GM18498 (cell line): ENCODE measurements around the gene ATXN2.

Source experiments
- ATAC-seq: cut with Tn5 transposase; IDR thresholded peaks from one replicate; pipeline ENCODE4 v1.9.1; 2021; ENCODE audit warnings: mild to moderate bottlenecking, moderate library complexity; ENCODE audit not compliant: unreplicated experiment

Gene ATXN2

GRCh38 chr12:111424189-111424792 is 174.8 kb downstream of the ATXN2 start:
- ATAC-seq, result no peak

- no peak for ATAC-seq
Measured at GRCh38 chr12:111420494-111420893, 178.6 kb downstream of the ATXN2 start.

- ATAC-seq, result no peak
Measured at GRCh38 chr12:111419784-111420183, 179.3 kb downstream of the ATXN2 start.

DNA sequence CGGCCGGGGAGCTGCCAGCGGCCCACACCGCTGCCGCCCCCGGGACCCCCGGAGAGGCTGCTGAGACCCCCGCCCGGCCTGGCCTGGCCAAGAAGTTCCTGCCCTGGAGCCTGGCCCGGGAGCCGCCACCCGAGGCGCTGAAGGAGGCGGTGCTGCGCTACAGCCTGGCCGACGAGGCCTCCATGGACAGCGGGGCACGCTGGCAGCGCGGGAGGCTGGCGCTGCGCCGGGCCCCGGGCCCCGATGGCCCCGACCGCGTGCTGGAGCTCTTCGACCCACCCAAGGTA is 180.6 kb downstream of the ATXN2 start:
- no peak for ATAC-seq

GRCh38 chr12:111417784-111418593 is 181.1 kb downstream of the ATXN2 start:
- ATAC-seq, result no peak

DNA sequence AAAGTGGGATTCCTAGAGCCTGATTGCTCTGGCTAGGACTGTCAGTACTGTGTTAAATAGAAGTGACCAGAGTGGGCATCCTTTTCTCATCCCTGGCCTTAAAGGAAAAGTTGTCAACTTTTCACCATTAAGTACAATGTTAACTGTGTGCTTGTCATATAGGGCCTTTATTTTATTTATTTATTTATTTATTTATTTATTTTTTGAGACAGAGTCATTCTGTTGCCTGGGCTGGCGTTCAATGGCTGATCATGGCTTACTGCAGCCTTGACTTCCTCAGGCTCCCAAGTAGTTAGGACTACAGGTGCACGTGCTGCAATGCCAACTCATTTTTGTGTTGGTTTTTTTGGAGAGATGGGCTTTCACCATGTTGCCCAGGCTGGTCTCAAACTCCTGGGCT is 181.8 kb downstream of the ATXN2 start:
- no peak for ATAC-seq

DNA sequence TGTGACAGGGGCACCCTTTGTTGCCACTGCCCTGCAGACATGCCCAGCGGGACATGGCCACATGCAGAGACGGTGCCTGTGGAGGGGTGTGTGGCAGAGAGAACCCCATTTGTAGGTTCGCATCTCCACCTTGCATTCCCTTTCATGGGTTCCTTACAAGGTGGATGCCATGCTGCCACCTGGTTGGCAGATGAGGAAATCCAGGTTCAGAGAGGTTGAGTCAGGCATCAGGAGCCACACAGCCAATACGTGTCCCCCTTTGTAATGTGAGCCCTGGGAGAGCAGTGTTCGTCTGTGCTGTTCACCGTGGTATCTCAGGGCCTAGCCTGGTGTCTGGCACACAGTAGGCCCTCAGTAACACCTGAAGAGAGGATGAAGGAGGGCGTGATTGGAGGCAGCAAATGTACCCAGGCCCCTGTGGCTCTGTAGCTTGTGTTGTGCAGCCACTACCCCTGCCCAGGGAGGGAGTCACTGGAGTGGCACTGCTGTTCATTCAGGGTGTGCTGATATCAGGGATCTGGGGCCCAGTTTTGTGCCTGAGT is 184.3 kb downstream of the ATXN2 start:
- ATAC-seq, result no peak

GRCh38 chr12:111413442-111414086 is 185.6 kb downstream of the ATXN2 start:
- ATAC-seq, result no peak

GRCh38 chr12:111412830-111413441 is 186.2 kb downstream of the ATXN2 start:
- no peak for ATAC-seq

DNA sequence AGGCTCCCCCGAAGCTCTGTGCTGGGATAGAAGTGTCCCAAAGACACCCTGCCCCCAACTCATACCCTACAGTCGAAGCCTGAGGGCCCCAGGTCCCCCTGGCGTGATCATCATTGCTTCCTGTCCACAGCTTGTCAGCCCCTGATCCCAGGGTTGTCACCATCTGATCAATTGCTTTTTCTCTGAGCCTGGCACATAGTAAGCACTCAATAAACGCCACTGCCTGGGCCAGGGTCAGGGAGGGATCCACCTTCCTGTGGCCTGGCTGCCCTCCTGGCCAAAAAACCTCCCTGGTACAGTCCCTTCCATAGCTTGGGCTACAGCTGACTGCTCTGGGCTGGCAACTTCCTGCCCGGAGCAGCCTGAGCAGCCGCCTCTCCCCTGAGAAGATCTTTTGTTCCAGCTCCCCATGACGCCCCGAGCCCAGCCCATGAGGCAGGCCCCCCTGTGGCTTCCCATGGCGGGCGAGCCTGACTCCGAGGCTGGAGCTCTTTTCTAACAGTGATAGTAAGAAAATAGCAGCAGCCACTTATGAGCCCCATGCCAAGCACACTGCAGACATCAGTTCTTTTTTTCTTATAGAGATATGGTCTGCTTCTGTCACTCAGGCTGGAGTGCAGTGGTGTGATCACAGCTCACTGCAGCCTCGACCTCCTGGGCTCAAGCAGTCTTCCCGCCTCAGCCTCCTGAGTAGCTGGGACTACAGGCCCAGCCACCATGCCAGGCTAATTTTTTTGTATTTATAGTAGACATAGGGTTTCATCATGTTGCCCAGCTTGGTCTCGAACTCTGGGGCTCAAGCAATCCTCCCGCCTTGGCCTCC is 186.9 kb downstream of the ATXN2 start:
- no peak for ATAC-seq

DNA sequence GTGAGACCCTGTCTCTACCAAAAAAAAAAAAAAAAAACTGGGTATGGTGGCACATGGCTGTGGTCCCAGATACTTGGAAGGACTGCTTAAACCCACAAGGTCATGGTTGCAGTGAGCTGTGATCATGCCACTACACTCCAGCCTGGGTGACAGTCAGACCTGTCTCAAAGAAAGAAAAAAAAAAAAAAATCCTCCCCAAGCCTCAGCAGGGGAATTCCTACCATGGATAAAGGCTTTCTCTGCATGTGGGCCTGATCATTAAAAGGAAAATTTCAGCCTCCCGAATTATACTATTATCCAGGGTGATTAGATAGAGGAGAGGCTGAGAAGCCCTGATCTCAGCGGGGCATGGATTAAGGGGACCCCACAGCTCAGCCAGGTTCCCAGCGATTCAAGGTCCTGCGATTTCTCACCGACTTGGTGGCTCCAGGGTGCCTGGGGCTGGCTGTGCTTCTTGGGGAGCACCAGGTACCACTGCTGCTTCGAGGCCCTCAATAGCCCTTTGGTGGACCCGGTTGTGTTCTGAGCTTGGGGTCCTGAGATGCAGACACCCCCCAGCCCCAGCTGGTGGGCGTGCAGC is 187.8 kb downstream of the ATXN2 start:
- no peak for ATAC-seq

GRCh38 chr12:111410431-111411184 is 188.5 kb downstream of the ATXN2 start:
- no peak for ATAC-seq

DNA sequence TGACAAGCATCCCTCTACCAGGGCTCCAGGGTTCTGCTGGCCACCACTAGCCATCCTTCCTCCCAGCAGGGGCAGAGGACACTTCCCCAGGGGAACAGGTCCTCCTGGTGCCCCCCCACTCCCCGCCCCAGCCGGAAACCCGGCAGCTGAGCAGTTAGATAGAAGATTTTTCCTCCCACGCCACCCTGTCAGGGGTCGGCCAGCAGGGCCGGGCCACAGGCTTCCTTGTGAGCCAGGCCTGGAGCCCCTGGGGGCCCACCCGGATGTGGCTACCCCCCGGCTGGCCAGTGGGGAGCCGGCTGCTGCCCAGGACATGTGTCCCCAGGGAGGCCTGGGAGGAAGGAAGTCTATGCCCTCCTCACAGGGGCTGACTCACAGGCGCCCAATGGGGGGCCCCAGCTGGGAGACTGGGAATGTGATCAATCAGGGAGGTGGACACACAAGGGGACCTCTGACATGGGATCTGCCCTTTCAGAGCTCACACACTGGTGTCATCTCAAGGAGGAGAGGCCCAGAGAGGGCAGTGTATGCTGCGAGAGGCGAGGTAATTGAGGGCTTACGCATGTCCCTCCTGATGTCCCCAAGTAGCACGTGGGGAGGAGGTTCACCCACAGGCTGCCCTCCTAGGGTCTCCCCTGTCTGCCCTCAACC is 189.2 kb downstream of the ATXN2 start:
- no peak for ATAC-seq

DNA sequence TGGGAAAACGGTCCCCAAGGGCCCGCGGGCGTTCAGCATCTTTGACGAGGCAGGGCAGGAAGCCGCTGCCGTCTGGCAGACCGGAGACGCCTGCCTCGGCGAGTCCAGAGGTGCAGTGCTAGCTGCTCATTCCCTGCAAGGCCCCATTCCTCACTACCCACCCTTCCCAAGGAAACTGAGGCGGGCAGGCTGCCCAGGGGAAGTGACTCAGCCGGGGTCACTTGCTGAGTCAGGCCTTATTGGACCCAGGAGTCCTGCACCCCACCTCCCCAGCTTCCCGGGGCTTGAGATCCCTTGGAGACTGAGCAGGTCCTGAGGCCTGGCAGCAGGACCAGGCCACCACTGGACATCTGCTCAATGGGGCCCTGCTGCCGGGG is 189.7 kb downstream of the ATXN2 start:
- no peak for ATAC-seq

DNA sequence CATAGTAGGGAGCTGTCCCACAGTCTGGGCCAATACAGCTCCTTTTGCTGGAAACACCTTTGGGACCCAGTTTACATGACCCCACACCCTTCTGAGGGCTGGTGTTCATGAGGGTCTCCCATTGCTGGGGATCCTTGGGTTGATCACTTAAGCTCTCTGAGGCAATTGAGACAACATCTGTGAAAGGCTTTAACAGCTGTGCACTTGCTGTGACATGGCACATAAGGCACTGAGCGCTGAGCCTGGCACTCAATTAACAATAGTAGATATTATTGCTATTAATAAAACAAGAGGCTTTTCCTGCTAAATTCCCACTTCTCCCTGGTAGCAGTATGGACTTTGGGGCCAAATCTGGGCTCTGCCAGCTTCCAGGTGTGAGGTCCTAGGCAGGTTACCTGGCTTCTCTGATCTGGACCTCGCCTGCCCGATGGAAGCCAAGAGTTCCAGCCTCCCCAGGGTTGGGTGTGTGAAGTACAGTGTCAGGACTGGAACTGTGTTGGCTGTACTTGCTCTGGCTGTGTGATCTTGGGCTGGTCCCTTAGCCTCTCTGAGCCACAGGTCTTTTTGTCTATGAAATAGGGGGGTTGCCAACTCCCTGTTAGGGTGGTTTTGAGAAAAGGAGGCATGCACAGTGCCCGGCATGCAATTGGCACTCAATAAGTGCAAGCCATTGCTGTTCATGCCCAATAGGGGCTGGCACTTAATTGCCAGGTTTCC is 190.3 kb downstream of the ATXN2 start:
- ATAC-seq, result no peak

DNA sequence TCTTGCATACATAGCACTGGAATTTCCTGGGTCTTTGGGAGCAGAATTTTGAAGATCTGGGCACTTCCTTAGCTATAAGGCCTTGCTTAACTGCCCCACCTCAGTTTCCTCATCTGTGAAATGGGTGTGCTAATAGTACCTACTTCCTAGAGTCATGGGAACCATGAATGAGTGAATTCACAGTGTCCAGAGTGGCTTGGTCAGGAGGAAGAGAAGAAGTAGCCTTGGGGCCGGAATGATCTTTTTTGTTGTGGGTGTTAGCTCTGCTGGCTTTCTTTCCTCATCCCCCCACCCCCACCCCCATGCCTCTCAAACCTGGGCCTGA is 191.0 kb downstream of the ATXN2 start:
- no peak for ATAC-seq

DNA sequence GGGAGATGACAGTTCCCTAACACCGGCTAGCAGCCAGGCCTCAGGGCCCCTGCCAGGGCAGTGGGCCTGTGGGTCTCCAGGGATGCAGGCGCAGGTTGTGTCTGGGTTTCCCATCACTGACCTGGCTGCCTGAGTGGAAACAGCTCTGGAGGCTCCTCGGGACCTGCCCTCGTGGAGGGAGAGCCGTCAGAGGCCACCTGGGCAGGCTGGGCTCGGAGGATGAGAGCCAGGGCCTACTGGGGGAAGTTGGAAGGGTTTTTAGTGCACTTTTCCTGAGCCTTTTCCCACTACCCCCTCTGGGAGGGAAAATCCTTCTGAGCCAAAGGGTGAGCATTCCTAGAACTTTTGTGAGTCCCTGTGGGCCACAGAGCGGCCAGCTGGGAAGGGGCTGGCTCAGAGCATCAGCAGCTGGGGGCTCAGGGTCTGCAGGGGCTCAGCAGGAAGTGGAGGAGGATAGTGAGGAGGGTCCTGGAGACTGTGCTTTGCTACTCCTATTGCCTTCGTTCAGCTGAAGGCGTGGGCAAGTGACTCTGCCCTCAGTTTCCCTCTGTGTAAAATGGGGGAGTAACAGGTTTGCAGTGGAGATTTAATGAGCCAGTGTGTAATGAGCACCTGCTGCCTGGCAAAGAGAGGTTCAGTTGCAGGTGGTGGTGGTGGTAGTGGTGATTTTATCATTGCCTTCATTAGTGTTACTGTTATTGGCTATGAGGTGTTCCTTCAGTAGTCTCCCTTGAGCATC is 191.6 kb downstream of the ATXN2 start:
- ATAC-seq, result no peak
